Endothelial cell of hepatic sinusoid (primary cell): Measurements from ENCODE around the gene SELENOP.
"Not testable (repeated sequence)": the region's sequence is repeated elsewhere in the genome, so short reads cannot be mapped to it uniquely, and the experiment has no call there.

Experiments
- in situ Hi-C: cut with HindIII; loops from 2 replicates; pipeline ENCODE4 v1.10.0; 2017; ENCODE audit warnings: low sequenced_read_pairs

Gene SELENOP

DNA sequence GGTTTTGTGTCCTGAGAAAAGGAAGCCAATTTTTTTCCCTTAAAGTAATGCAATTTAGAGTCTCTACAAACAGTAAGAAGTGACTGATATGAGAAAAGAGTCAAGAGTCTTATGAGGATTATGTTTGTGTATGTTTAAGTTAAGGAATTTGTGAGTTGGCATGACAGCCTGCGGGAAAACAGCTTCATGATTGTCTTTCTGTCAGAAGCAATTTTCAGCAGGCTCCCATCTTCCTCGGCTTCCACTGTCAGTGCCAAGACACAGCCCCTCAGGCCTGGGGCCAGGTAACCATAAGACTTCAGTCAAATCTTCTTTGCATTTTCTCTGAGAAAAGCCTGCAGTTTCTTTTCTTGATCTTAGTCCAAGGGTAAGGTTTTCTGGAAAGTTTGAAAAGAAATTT lies 17.0 kb upstream of the SELENOP start:
- in situ Hi-C loops, result no loop called here

DNA sequence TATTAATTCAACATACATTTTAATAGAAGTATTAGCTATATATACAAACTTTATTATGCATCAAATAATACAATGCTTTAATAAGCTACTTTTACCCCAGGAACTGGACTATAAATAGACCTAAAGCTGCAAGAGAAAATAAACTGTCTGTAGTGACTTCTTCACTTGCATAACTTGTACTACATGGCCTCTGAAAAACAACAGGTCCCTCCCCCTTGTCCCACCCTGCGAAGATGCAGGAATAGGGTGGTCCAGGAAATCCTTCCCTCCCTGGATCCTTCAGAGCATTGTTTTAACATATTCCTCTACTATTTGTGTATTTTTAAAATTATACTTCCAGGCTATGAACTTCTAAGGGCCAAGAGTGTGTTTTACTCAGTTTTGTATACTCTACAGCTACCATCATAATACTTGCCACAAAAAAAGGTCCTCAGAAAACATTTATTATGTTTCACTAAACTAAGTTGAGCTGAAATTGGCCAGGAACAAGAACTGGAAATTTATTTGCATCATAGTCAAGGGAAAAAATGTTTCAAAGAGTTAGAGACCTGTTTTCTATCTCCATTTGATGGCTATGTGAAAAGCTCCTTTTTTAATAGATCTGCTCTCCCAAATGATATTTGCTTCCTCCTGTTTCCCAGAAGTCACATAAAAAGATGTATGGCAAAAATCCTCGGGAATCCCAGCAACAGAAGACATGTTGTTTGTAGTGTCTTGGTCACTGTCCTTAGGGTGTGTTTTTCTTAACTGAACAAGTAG lies 15.2 kb upstream of the SELENOP start:
- in situ Hi-C loops, result no loop called here

DNA sequence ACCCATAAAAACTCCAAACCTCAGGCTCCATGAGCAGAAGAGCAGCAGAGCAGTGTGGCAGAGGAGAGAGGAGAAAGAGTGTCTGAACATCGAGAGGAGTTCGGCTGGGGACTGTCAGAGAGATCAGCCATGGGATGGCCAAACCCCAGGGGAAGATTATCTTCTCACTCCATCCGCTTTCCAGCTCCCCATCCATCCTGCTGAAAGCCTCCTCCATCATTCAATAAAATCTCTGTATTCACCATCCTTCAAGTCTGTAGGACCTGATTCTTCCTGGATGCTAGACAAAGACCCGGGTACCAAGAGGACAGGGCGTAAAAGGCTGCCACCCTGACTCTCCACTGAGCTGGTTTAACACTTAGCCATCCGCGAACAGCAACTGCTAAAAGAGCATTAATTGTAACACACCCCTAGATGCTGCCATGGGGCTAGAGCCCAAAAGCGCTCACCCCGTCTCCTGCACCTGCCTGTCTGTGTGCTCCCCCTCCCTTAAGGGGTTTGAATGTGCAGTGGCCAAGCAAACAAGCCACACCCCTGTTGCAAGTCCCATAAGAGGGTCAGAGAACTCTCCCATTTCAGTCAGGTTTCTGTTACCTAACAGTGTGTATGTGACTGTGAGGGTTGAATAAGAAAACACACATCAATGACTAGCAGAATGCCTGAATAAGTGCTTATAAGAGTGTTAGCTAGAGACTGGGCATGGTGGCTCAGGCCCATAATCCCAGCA lies 13.9 kb upstream of the SELENOP start:
- in situ Hi-C loops, result no loop called here

DNA sequence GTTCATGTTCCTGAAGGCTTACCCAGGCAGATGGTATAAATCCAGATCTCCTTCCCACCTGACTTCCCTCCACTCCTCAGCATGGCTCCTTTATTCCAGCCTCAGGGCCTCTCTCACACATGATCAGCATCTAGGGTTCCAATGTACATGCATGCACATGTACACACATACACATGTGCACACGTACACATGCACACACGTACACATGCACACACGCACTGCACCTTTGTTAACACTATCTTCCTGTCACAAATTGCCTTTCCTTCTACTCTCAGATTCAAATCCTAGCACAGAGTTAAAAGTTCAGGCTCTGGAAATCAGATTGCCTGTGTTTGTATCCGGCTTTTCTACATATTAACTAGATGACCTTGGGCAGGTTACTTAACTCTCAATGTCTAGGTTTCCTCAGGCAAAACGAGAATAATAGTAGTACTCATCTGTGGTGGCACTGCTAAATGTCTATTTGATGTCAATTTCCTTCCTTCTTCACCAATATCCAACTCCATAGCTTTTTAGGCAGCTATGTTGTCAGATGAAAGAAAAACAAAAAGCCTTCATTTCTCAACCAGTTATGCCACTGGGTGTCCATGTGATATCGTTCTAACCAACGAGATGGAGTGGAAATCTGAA lies 12.8 kb upstream of the SELENOP start:
- in situ Hi-C loops, result no loop called here

DNA sequence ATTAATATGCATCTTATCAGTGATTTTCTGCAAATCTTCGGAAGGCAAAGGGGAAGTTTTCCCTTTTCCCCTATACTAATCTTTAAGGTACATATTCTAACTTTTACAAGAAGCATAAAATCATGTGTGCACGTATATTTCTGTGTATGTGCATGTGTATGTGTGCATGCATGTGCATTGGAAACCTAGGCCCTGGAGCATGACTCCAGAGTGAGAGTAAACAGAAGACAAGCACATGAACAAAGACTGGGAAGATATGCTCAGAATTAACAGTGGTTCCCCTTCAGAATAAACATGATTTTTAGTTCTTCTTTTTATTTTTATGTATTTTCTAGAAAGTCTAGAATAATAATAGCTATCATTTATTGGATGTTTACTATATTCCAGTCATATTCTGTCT lies 10.9 kb upstream of the SELENOP start:
- in situ Hi-C loops, result no loop called here

DNA sequence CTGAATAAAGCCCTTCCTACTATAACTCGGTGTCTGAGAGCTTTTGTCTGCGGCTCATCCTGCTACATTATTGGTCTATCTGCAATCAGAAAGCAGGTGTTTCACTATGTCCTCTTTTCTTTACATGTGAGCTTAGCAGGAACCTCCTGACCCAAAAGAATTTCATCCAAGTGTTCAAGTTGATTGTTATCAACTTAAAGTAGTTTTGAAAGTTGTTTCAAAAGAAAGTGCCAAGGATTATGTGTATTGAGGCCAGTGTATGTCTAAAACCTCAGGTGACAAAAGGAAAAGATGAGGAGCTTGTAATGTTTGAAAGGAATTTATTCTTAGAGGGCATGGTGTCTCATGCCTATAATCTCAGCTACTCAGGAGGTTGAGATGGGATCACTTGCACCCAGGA lies 8.1 kb upstream of the SELENOP start:
- in situ Hi-C loops, result no loop called here

DNA sequence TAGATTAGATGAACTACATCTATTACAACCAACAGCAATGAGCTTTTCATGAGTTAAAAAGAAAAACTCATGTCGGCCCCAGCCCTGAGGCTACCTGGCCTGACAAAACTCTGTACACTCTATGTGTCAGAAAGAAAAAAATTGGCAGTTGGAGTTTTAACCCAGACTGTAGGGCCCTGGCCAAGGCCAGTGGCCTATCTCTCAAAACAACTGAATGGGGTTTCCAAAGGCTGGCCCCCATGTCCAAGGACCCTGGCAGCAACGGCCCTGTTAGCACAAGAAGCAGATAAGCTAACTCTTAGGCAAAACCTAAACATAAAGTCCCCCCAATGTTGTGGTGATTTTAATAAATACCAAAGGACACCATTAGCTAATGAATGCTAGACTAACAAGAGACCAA lies 4.9 kb upstream of the SELENOP start:
- in situ Hi-C loops, result not testable (repeated sequence)

DNA sequence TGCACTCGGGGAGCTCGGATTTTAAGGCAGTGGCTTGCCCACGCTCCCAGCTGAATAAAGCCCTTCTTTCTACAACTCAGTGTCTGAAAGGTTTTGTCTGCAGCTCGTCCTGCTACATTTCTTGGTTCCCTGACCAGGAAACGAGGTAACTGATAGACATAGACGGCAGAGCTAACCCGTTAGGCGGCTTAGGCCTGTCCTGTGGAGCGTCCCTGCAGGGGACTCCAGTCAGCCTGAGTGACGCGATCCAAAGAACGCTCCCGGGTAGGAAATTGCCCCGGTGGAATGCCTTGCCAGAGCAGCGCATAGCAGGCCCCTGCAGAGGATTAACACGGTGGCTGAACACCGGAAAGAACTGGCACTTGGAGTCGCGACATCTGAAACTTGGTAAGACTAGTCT lies 1.8 kb upstream of the SELENOP start:
- in situ Hi-C loops, result no loop called here

DNA sequence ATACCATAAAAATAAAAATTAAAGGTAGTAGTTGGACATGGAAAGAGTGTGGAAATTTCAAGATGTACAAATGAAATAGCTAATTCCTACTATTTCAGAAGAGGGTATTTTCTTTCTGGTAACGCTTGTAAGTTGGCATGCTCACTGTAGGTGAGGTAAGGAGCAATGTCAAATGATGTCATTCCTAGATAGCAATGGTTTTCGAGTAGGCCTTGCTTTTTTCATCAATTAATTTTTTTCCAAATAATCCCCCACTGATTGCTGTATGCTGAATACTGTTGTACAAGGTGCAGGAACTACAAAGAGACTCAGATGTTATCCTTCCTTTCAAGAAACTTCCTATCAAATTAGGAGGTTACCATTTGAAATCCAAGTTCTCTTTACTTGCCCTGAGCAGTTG lies 928 bp upstream of the SELENOP start:
- in situ Hi-C loops, result no loop called here

DNA sequence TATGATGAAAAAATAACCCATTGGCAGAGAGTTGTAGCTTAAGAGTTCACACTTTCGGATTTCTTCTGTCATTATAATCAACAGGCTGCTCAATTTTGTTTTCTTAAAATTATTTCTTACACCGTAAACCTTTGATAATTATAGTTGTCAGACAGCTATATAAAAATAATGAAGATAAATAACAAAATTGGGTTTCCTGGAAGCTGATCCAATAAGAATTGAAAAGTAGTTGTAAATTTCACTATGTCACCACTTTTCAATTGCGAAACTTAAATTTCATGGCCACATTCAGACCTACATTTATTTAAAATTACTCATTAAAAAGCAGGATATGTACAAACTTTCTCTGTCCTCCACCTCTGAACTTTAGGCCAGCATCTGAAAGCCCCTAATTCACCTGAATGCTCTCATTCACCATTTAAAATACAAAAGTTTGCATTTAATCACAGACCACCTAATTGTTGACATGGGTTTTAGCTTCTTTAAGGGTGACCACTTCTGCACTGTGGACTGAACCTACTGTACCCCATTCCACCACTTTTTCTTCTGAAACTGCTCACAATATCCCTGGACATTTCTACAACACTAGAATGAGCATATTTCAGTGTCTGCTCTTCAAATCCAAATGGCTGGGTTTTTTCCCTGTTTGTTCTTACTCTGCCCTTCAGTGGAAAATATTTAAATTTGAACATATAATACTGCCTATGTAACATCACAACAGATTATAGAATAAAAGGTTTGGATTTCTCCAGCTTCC lies 680 bp downstream of the SELENOP start:
- in situ Hi-C loops, result no loop called here

DNA sequence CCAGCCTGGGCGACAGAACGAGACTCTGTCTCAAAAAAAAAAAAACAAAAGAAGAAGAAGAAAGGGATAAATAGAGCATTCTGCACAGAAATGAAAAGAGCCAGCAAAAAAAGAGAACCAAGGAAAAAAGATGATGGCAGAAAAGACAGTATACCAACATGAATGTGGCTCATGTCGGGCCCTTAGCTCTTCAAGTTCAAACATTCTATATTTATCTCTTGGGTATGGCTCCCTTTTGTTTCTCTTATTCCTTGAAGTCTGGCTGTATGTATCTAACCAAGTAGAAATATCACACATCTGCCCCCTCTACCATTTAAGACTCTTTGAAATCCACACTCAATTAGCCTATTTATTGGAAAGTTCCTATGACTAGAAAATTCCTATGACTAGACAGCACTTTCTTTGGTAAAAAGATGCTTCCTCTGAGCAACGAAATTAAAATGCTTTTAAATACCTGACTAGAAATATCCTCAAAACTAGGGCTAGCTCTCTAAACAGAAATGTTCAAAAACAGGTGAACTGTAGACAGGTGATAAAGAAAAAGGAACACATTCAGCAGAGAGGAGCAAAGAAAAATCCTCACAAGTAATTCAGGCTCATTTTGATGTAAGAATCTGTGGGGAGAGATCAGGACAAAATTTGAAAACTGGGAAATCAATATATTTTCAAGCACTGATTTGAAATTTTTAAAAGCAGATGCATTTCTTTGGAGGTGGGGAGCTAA lies 2.6 kb downstream of the SELENOP start:
- in situ Hi-C loops, result no loop called here

DNA sequence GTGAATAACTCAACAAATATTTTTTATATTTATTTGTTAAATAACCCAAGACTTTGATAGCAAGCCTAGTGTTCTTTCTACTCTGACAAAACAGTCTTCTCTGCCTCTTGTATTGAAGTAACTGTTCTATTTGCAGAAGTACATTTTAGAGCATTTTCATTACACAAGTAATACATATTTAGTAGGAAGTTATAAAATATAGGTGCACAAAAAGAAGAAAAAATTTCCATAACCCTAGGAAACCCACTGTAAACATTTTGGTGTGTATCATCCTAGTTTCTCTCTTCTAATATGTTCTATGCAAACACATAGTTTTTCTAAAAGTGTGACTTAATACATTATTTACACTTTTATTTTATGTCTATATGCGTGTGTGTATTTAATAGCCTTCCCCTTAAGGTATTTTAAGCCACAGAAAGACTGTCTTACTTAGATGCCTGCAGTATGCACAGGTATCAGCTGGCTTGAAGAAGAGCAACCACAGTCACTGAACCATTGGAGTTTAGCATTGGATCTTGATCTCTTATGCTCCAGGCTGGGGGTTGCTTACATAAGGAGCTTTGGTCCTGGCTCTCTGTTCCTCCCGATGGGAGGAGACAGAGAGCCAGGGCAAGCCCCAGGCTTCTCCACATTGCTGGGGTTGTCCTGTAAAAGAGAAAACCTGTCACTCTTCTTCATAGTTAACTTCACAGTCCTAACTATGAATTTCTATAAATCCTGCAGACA lies 3.8 kb downstream of the SELENOP start:
- in situ Hi-C loops, result no loop called here

DNA sequence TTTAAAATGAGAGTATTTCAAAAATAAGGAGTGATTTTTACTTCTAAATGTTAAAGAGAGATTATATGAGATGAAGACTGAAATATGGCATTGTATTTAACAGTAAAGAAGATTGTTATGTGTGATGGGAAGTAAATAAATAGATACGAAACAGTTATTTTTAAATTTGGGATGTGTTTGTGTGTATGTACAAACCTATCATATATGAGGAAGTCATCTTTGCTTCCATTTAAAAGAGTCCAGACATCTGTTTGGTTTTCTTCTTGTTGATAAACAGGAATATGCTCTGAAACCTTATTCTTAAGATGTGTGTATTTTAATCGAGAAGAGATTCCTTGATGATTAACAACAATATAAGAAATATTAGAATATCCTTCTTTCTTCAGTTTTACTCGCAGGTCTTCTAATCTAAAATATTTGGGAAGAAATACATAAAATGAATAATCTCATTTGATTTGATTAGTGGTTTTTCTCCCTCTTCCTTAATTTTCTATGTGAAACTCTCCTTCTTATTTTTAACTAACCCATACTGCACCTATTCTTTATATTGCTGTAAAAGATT lies 4.9 kb downstream of the SELENOP start:
- in situ Hi-C loops, result no loop called here

DNA sequence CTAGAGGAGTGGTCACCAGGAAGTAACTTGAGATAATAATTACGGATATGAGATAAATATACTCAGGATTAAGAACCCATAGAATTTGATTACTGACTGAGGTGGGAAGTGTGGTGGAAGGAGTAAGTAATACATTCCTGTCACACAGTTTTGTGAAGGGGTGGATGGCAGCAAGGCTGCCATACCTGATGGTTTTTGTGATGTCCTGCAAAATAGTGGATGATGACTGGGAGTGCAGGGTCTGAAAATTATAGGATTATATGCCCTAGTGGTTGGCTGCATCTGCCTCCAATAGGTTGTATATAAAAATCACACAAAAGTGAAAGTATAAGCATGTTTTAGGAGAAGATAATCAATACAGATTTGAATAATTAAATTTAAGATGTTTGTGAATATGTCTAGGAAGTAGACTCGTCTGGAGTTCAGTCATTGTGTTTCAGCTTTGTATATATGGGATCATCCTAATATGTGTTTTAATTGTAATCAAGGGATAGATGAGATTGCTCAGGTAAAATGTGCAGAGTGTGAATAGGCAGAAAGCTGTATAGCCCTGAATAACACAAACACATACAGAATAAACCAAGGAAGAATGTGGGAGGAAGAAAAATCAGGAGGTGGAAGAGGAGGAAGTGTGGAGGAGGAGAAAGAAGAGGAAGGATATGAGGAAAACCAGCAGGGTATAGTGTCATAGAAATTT lies 5.5 kb downstream of the SELENOP start:
- in situ Hi-C loops, result no loop called here

DNA sequence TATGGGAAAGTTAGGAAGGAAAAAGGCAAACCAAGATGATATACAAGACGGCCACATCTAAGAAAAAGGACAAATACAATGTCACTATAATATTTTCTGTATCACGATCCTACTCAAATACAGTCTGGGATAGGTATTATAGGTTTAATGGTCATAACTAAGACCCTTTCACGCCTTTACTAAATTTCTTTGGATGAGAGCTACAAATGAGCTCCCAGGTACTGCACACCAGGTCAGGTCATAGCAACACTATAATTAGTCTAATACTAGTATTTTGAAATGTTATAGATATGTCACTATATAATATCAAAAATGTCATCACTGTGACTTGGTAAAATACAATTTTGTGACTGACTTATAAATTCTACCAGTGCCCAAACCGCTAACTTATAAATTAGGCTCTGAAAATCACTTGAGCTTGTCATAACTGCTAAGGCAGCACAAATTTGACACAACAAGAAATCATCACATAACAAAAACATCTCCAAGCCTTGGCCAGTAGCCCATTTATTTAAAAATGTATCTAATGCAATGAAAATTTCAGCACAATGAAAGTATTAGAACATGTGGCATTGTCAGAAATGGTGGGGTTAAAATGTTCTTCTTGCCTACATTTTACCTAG lies 6.9 kb downstream of the SELENOP start:
- in situ Hi-C loops, result no loop called here

DNA sequence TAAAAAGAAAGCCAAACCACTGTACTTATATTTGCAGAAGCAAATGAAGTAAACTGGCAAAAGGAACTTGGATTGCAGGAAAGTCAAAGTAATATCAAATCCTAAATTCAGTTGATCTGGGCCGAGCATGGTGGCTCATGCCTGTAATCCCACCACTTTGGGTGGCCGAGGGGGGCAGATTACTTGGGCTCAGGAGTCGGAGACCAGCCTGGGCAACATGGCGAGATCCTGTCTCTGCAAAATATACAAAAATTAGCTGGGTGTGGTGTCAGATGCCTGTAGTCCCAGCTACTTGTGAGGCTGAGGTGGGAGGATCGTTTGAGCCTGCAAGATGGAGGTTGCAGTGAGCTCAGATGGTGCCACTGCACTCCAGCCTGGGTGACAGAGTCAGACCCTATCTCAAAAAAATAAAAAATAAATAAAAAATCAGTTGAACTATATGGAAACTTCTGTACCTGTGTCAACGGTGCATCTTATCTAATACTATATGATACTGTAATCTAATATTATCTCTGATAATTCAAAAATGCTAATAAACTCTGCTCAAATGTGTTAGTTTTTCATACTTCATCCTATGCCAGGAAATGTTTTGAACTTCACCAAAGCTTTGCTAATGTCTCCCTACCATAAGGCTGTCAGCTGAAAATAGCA lies 10.1 kb downstream of the SELENOP start:
- in situ Hi-C loops, result no loop called here

DNA sequence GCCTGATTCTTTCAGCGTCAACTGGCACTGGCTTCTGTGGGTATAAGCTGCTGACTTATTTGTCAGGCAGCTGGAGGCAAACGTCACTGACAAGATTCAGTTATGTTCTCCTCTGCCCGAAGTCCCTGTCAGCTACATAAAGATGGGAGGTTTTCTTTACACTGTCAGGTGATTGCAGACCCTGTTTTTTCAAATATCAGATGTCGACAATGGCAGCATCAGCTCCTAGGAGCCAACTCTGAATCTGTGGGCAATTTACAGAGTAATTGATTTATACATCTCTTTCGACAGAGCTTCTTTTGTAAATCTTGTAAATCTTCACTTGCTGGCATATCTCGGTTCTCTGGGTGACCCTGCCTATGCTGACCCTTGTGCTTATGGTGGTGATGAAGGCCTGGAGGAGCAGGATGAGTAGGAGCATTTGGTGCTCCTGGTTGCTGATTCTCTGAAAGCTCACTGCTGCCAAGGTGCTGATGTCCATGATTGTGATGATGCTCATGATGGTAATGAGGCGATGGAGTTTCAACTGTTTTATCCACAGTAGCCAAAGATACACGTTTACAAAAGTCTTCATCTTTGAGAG lies 10.9 kb downstream of the SELENOP start:
- in situ Hi-C loops, result no loop called here

DNA sequence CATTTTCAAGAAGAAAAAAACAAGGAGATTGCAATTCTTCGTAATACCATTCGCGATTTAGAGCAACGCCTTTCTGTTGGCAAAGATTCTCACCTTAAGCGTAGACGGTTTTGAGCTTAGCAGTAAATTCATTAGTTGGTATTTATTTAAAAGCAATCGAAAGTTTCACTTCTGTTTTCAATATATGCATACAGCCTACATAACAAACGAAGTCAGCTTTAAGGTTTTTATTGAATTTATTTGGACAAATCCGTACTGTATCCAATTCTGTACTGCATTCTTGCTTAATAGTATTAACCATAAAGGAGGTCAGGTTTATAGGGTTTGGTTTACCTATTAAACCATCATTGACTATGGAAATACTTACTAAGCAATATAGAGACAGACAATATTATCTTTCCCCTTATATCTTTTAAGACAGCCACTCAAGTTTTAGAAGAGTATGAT lies 12.0 kb downstream of the SELENOP start:
- in situ Hi-C loops, result no loop called here
